DOHH2 (cell line): ENCODE data around the gene SIT1.

Source experiments
- H3F3A ChIP-seq: fragments of 200-600 bp; sonication (generic), shearing (Covaris generic); 2 replicates; pipeline ENCODE4 v1.6.0; 2016; ENCODE audit warnings: antibody characterized with exemption, mild to moderate bottlenecking; ENCODE audit not compliant: control insufficient read depth, insufficient read depth
- H3K27ac ChIP-seq: fragments of 200-600 bp; sonication (generic); 2 replicates; pipeline ENCODE4 v1.5.1; 2014; ENCODE audit warnings: low read depth, mild to moderate bottlenecking, low read length, moderate library complexity
- H3K27me3 ChIP-seq: fragments of 200-600 bp; sonication (generic); 2 replicates; pipeline ENCODE4 v1.6.1; 2014; ENCODE audit warnings: mild to moderate bottlenecking, low read length, mixed read lengths; ENCODE audit not compliant: control insufficient read depth
- H3K36me3 ChIP-seq: fragments of 200-600 bp; sonication (generic); 2 replicates; pipeline ENCODE4 v1.6.1; 2014; ENCODE audit warnings: mild to moderate bottlenecking, low read length, moderate library complexity, mixed read lengths; ENCODE audit not compliant: control insufficient read depth
- H3K4me1 ChIP-seq: fragments of 200-600 bp; sonication (generic); 2 replicates; pipeline ENCODE4 v1.6.1; 2014; ENCODE audit warnings: mild to moderate bottlenecking, low read length, mixed read lengths; ENCODE audit not compliant: control insufficient read depth
- H3K4me2 ChIP-seq: fragments of 200-600 bp; sonication (generic); 2 replicates; pipeline ENCODE4 v1.6.0; 2014; ENCODE audit warnings: mild to moderate bottlenecking, low read length, moderate library complexity
- H3K4me3 ChIP-seq: fragments of 200-600 bp; sonication (generic); 2 replicates; pipeline ENCODE4 v1.5.1; 2014; ENCODE audit warnings: mild to moderate bottlenecking, low read length, mixed read lengths
- H3K79me2 ChIP-seq: fragments of 200-600 bp; sonication (generic); 2 replicates; pipeline ENCODE4 v1.6.1; 2014; ENCODE audit warnings: mild to moderate bottlenecking, low read length, mixed read lengths; ENCODE audit not compliant: control insufficient read depth
- H3K9me2 ChIP-seq: fragments of 200-600 bp; sonication (generic); replicated peaks from 2 replicates; pipeline ENCODE4 v1.6.1; 2014; ENCODE audit warnings: mild to moderate bottlenecking, low read length, mixed read lengths; ENCODE audit not compliant: control insufficient read depth
- H3K9me3 ChIP-seq: fragments of 200-600 bp; sonication (generic); 2 replicates; pipeline ENCODE4 v1.6.1; 2014; ENCODE audit warnings: antibody characterized with exemption, low read length, mixed read lengths; ENCODE audit not compliant: control insufficient read depth, insufficient read depth
- H4K20me1 ChIP-seq: fragments of 200-600 bp; sonication (generic); 2 replicates; pipeline ENCODE4 v1.6.0; 2014; ENCODE audit warnings: low read depth, mild to moderate bottlenecking, antibody characterized with exemption, low read length, moderate library complexity; ENCODE audit not compliant: control insufficient read depth, insufficient read depth
- CTCF ChIP-seq: fragments of 200-600 bp; sonication (generic); IDR thresholded peaks from one replicate; pipeline ENCODE4 v1.5.1; 2014; ENCODE audit warnings: antibody characterized with exemption, mild to moderate bottlenecking, low read depth, low read length; ENCODE audit not compliant: poor library complexity, severe bottlenecking
- EZH2phosphoT487 ChIP-seq: fragments of 200-600 bp; sonication (generic); IDR thresholded peaks from 2 replicates; pipeline ENCODE4 v1.6.1; 2017; ENCODE audit warnings: borderline replicate concordance, mild to moderate bottlenecking, antibody characterized with exemption, low read length, moderate library complexity, mixed read lengths

Gene SIT1

DNA sequence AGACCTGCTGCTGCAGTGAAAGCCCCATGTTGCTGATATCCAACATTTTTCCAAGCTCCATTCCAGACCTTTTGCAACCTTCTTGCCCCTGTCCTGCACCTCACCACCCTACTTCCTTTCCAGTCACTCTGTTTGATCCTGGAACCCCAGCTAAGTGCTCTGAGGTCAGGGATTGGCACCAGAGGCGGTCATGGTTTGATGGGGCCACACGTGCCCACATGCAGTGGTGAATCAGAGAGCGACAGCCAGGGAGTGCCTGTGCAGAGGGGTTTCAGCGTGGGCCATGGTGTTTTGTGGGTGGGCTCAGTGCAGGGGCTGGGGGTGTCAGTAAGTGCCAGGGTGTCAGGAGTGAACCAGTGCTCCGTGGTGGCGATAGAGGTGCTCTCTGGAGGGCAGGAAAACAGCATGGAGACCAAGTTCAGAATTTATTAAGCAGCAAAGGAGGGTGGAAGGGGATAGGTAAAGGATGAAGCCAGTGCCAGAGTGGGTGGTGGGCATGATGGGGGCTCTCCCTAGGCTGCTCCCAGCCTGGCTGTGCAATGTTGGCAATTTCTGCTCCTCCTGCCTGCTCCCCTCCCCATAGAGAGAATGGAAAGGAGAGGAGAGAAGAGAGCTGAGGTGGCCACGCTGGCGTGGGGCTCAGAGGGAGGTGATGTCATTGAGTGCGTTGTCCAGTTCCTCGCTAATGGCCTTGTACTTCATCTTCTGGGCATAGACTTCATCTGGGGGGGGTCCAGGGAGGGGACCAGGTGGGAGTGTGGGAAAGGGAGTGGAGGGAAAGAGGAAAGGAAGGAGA, 32.0 kb upstream of the SIT1 start:
- Histone ChIP-seq H3F3A (no peaks in the 10 kb centered on the region), H4K20me1 (no peaks in the 10 kb centered on the region), H3K4me2 (no peak overlapping the region), H3K79me2 (no peaks in the 10 kb centered on the region), H3K27ac (no peak overlapping the region), H3K9me3 (no peaks in the 10 kb centered on the region), H3K9me2 (no peaks in the 10 kb centered on the region), H3K36me3 (no peaks in the 10 kb centered on the region), H3K4me1 (peaks cover 36% of the 10 kb centered on the region), H3K27me3 (no peaks in the 10 kb centered on the region), H3K4me3 (no peak overlapping the region)
- TF ChIP-seq CTCF (no peak), EZH2phosphoT487 (no peak)

DNA sequence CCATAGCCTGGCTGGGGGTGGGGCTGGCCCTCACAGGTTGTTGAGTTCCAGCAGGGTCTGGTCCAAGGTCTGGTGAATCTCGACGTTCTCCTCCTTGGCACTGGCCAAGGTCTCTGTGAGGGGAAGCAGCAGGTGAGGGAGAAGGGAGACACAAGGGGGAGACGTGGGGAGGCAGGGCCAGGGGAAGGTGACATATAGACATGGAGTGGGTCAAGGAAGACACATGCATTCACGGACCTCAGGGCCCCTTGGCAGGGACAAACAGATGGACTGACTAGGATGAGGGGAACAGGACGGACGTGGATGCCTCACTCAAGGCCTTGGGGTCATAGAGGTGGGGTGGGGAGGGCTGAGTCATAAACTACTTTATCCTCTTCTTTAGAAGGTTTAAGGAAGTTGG, 31.3 kb upstream of the SIT1 start:
- Histone ChIP-seq H3K4me1 (peaks cover 29% of the 10 kb centered on the region), H3K27me3 (no peaks in the 10 kb centered on the region), H3K27ac (no peak overlapping the region), H3K9me2 (no peaks in the 10 kb centered on the region), H3F3A (no peaks in the 10 kb centered on the region), H3K36me3 (no peaks in the 10 kb centered on the region), H3K4me3 (no peak overlapping the region), H3K79me2 (no peaks in the 10 kb centered on the region), H3K4me2 (no peak overlapping the region), H4K20me1 (no peaks in the 10 kb centered on the region), H3K9me3 (no peaks in the 10 kb centered on the region)
- TF ChIP-seq EZH2phosphoT487, result no peak

- no peak overlapping the region; the same call in 1 of the 2 replicates for H3K4me2 ChIP-seq
- H3K27me3 ChIP-seq, result no peaks in the 10 kb centered on the region
- no peak overlapping the region for H3K4me3 ChIP-seq
- no peaks in the 10 kb centered on the region for H3F3A ChIP-seq
- no peaks in the 10 kb centered on the region for H3K9me2 ChIP-seq
- H3K9me3 ChIP-seq, result no peaks in the 10 kb centered on the region
- no peak for TF ChIP-seq CTCF
- no peak for TF ChIP-seq EZH2phosphoT487
- H3K79me2 ChIP-seq, result no peaks in the 10 kb centered on the region
- H3K36me3 ChIP-seq, result no peaks in the 10 kb centered on the region
- H3K27ac ChIP-seq, result no peak overlapping the region
- peaks cover 23% of the 10 kb centered on the region for H3K4me1 ChIP-seq
- no peaks in the 10 kb centered on the region for H4K20me1 ChIP-seq
Observed at GRCh38 chr9:35681341-35682002, 30.7 kb upstream of the SIT1 start.
